T-helper 2 cell treated with Interferon-gamma antibody and Interleukin-4, amounts not matched to agents 5 μg/mL and 100 μg/mL, for 36 hours (primary cell): ENCODE results near the gene TSHR.
"Not testable (repeated sequence)": the region's sequence is repeated elsewhere in the genome, so short reads cannot be mapped to it uniquely, and the experiment has no call there.

ENCODE experiments used
- DNase-seq: peaks from one replicate; pipeline ENCODE4 v3.0.0; 2021; ENCODE audit warnings: low spot score
- H3K27ac Mint-ChIP-seq: one replicate; pipeline ENCODE4 v1.8.0; 2021; ENCODE audit warnings: mild to moderate bottlenecking, mixed read lengths
- H3K27me3 Mint-ChIP-seq: one replicate; pipeline ENCODE4 v1.8.0; 2021; ENCODE audit warnings: low read depth, mixed read lengths
- H3K36me3 Mint-ChIP-seq: one replicate; pipeline ENCODE4 v1.8.0; 2021; ENCODE audit warnings: low read depth, mixed read lengths
- H3K4me1 Mint-ChIP-seq: one replicate; pipeline ENCODE4 v1.8.0; 2021; ENCODE audit warnings: low read depth, mixed read lengths
- H3K4me3 Mint-ChIP-seq: one replicate; pipeline ENCODE4 v1.8.0; 2022; ENCODE audit warnings: mild to moderate bottlenecking, moderate library complexity, mixed read lengths
- H3K9me3 Mint-ChIP-seq: one replicate; pipeline ENCODE4 v1.8.0; 2021; ENCODE audit warnings: mixed read lengths

The TSHR gene

DNA sequence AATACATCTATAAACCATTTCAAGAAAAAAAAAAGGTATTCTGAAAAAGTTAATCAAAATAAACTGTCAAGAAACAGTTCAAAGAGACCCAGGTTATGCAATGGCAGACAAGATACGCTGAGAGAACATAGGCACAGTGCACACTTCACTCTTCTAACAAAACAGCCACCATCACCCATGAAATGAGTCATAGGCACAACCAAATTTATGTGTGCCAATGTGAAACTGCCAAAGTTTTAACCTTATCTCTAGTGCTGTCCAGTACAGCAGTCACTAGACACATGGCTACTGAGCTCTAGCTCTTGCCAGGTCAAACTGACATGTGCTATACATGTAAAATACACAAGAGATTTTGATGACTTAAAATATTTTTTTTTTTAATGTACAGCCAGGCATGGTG, 15.3 kb upstream of the TSHR start:
- no peak overlapping the region for H3K27ac Mint-ChIP-seq
- peaks cover 4% of the 10 kb centered on the region for H3K36me3 Mint-ChIP-seq
- no peak for DNase-seq
- H3K9me3 Mint-ChIP-seq: no peaks in the 10 kb centered on the region
- H3K4me3 Mint-ChIP-seq: peak overlapping the region; percentile 29
- no peaks in the 10 kb centered on the region for H3K27me3 Mint-ChIP-seq
- peaks cover 28% of the 10 kb centered on the region for H3K4me1 Mint-ChIP-seq

DNA sequence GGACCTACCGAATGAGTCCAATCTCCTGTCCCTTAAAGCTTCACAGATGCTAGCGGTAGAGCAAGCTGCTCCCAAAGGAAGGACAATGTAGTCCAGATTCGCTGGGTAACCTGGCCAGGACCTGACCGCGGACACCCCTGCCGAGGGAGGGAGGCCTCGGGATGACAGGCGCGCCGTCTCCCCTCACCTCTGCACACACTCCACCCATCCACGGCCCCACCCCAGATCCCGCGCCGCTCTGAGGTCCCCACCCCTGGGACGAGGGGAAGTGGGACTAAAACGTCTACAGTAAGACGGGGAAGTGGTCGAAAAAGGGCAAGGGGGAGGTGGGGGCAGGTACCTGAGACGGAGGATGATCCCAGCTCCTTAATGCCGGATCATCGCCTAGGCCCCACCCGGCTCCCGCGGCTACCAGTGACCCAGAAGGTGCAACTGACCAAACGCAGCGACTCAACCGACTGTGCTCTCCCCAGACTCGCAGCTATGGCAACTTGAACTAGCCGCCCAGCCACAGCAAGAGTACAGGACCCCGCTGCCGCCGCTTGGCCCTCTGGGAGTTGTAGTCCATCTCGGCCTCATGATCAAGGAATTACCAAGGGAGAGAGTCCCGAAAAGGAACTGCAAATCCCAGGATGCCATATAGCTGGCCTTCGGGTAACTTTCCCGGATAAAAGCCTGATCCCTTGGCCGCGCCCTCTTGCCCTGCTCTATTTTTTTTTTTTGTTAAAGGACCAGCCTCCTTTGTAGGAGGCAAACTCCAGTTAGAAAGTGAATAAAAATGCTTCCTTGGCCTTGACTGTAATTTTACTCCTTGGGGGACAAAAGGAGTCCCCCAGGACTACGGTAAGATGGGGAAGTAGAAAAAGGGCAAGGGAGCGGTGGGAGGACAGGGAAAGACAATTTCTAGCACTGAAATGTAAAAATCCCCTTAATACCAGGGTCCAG, 13.9 kb upstream of the TSHR start, which contains the start of gene CEP128:
CEP128 (minus strand) TSS at position 498 of the 945 bp plus-strand sequence.
- peak; percentile 87 for DNase-seq
- H3K27ac Mint-ChIP-seq: peak within 1 kb of the TSS; percentile 85
- no peaks in the 10 kb centered on the region for H3K36me3 Mint-ChIP-seq
- H3K9me3 Mint-ChIP-seq: peaks cover 3% of the 10 kb centered on the region
- H3K27me3 Mint-ChIP-seq: no peaks in the 10 kb centered on the region
- peak within 1 kb of the TSS; percentile 88 for H3K4me3 Mint-ChIP-seq
- H3K4me1 Mint-ChIP-seq: peaks cover 27% of the 10 kb centered on the region

DNA sequence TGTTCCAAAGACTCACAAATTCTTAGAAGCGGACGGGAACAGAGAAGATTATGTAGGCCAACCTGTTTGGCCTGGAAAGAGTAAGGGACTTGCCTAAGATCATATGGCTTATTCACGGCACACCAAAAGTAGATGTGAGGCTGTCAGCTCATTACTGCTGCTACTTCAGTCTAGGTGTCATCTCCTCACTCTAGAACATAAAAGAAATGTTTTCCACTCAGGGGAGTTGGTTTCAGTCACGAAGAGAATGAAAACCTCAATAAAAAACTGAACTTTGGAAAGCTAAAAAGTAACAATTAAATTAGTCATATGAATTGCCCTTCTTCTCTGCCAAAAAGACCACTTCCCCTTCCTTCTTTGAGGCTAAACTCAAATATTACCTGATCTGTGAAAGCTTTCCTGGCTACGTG, 13.2 kb upstream of the TSHR start:
- Mint-ChIP-seq H3K4me3 (peak overlapping the region; percentile 88), H3K36me3 (peaks cover 2% of the 10 kb centered on the region), H3K4me1 (peaks cover 29% of the 10 kb centered on the region), H3K9me3 (peaks cover 3% of the 10 kb centered on the region), H3K27me3 (no peaks in the 10 kb centered on the region), H3K27ac (peak overlapping the region; percentile 85)
- DNase-seq: no peak

DNA sequence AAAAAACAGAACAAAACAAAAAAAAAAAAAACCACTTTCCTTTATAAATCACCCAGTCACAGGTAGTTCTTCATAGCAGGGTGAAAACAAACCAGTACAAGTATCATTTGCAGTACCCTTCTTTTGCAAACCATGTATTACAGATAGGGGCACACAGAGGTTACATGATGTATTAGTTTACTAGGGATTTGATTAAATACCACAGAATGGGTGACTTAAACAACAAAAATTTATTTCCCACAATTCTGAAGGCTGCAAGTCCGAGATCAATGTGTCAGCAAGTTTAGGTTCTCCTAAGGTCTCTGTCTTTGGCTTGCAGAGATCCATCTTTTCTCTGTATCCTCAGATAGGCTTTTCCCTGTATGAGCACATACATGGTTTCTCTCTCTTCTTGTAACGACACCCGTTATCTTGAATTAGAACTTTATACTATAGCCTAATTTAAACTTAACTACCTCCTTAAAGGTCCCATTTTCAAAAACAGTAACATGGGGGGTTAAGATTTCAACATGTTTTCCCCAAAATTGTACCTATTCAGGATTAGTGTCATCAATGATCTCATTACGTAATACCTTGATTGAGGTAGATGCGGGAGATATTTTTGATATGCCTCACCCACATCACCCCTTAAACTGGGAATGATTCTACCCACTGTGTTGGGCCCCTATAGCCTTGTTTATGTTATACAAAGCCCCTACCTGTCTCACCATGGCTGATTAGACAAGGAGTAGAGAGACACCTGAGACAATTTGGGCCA, 10.4 kb upstream of the TSHR start:
- DNase-seq: no peak
- Mint-ChIP-seq H3K36me3 (peaks cover 2% of the 10 kb centered on the region), H3K27me3 (peaks cover 21% of the 10 kb centered on the region), H3K4me1 (peaks cover 22% of the 10 kb centered on the region), H3K4me3 (no peak overlapping the region), H3K27ac (no peak overlapping the region), H3K9me3 (peaks cover 3% of the 10 kb centered on the region)

DNA sequence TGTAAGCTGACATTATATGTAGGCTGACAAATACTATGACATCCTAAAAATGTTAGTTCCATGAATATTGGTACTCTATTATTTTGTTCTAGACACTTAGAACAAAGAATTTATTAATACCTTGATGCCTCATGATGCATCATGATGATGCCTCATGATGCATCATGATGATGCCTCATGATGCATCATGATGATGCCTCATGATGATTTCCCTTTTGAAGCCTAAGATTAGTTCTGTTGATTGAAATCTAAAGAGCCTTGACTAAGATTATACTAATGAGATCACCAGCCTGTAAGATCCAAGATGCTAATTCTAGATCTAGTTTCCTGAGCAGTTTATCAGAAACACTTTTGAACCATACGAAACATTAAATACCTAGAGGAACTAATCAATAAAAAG, 9.2 kb upstream of the TSHR start:
- Mint-ChIP-seq H3K9me3 (peaks cover 3% of the 10 kb centered on the region), H3K4me3 (no peak overlapping the region), H3K4me1 (peaks cover 18% of the 10 kb centered on the region), H3K36me3 (peaks cover 2% of the 10 kb centered on the region), H3K27ac (no peak overlapping the region), H3K27me3 (peaks cover 32% of the 10 kb centered on the region)
- DNase-seq: no peak

DNA sequence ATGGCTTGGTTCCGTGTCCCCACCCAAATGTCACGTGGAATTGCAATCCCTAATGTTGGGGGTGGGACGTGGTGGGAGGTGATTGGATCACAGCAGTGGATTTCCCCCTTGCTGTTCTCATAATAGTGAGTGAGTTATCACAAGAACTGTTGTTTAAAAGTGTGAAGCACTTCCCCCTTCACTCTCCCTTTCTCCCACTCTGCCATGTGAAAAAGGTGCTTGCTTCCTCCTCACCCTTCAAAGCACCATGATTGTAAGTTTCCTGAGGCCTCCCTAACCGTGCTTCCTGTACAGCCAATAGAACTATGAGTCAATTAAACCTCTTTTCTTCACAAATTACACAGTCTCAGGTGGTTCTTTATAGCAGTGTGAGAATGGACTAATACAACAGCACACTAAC, 8.6 kb upstream of the TSHR start:
- H3K27me3 Mint-ChIP-seq: peaks cover 39% of the 10 kb centered on the region
- no peak overlapping the region for H3K4me3 Mint-ChIP-seq
- H3K27ac Mint-ChIP-seq: no peak overlapping the region
- DNase-seq: no peak
- peaks cover 3% of the 10 kb centered on the region for H3K9me3 Mint-ChIP-seq
- peaks cover 18% of the 10 kb centered on the region for H3K4me1 Mint-ChIP-seq
- H3K36me3 Mint-ChIP-seq: peaks cover 2% of the 10 kb centered on the region

DNA sequence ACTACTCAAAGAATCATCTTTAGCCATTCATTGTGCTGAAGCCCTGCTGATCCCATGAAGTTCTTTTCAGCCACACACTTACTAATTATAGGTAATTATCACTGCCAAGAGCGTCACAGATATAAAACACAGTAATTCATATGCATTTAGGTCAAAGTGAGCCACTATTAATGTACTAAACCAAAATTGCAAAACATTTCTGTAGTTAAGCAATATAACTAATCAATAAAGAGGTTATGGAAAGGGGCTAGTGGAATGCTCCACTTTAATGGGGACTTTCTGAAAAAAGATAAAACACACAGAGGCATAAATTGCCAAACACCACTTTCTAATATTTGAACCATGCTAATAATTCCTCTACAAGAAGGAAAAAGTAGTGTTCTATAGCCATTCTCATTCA, 7.1 kb upstream of the TSHR start:
- DNase-seq: no peak
- Mint-ChIP-seq H3K4me1 (peaks cover 4% of the 10 kb centered on the region), H3K27me3 (peaks cover 43% of the 10 kb centered on the region), H3K27ac (no peak overlapping the region), H3K4me3 (no peak overlapping the region), H3K9me3 (peaks cover 3% of the 10 kb centered on the region), H3K36me3 (peaks cover 2% of the 10 kb centered on the region)

DNA sequence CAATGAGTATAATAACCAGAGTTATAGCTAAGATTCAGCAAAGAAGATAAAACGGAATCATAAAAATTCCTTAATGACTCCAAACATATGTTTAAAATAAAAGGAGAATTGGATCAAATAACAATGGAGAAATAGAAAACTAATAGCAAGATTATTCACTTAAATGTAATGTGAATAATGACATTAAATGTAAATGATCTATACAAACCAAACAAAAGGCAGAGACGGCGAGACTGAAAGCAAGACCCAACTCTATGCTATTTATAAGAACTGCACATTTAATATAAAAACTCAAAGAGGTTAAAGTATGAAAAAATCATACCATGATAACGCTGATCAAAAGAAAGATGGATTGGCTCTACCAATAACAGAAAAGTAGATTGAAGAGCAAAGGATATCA, 3.9 kb upstream of the TSHR start:
- Mint-ChIP-seq H3K4me1 (peaks cover 17% of the 10 kb centered on the region), H3K27me3 (peaks cover 51% of the 10 kb centered on the region), H3K27ac (no peak overlapping the region), H3K36me3 (peaks cover 2% of the 10 kb centered on the region), H3K4me3 (no peak overlapping the region), H3K9me3 (peaks cover under 1% of the 10 kb centered on the region)
- no peak for DNase-seq

DNA sequence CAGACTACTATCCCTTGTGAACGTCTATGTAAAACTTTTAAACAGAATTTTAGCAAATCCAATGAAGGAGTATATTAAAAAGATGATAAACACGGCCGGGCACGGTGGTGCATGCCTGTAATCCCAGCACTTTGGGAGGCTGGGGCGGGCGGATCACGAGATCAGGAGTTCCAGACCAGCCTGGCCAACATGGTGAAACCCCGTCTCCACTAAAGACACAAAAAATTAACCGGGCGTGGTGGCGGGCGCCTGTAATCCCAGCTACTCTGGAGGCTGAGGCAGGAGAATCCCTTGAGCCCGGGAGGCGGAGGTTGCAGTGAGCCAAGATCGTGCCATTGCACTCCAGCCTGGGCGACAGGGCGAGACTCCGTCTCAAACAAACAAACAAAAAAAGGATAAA, 2.2 kb upstream of the TSHR start:
- not testable (repeated sequence) for H3K27ac Mint-ChIP-seq, DNase-seq, H3K9me3 Mint-ChIP-seq, H3K4me3 Mint-ChIP-seq
- Mint-ChIP-seq H3K27me3 (peaks cover 55% of the 10 kb centered on the region), H3K36me3 (peaks cover 11% of the 10 kb centered on the region), H3K4me1 (peaks cover 32% of the 10 kb centered on the region)

DNA sequence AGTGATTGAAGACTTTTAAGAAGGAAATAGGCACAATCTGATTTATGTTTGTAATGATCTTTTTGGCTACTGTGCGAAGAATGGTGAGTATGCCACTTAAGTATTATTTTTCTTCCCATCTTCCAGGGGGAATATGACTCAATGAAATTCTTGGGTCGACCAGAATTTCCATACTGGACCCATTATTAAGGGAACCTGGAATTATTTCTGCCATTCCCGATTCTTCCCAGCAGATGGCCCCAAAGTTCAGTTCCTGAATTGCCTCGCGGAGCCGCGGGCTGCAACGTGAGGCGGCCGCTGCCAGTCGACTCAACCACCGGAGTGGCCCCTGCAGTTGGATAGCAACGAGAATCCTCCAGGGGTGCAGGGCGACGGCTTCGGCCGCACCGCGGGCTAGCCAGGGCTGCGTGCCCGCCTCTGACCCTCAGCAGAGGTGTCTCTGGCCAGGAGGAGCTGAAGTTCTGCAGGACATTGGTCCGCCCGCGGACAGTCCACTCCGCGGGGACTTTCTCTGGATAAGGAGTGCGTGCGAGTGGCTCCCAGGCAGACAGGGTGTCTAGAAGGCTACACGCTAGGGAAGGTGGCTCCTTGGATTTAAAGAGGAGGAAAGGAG, 628 bp upstream of the TSHR start:
- Mint-ChIP-seq H3K27me3 (peaks cover 40% of the 10 kb centered on the region), H3K27ac (peak overlapping the region; percentile 79), H3K36me3 (peaks cover 12% of the 10 kb centered on the region), H3K4me3 (peak overlapping the region; percentile 91), H3K9me3 (peaks cover 4% of the 10 kb centered on the region), H3K4me1 (peaks cover 47% of the 10 kb centered on the region)
- DNase-seq: peak; percentile 63

DNA sequence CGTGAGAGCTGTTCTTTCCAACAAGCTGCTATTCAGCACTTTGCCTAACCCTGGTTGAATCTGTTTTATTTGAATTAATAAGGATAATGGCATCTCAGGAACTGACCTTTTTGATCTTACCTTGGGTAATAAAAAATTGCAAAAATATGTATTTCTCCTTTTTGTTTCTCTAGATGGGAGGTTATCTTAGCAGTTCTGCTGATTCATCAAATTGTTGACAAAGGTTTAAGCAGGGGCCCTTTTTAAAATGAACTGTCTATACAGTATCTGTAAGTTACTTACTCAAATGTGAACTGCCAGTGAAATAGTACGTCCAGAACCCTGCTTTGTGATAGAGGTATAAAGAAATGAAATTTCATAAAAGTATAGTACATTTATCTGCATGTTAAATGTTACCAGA, 681 bp downstream of the TSHR start:
- peaks cover 5% of the 10 kb centered on the region for H3K9me3 Mint-ChIP-seq
- no peak overlapping the region for H3K27ac Mint-ChIP-seq
- H3K36me3 Mint-ChIP-seq: peaks cover 12% of the 10 kb centered on the region
- H3K27me3 Mint-ChIP-seq: peaks cover 27% of the 10 kb centered on the region
- H3K4me3 Mint-ChIP-seq: peak overlapping the region; percentile 91
- H3K4me1 Mint-ChIP-seq: peaks cover 58% of the 10 kb centered on the region
- no peak for DNase-seq

DNA sequence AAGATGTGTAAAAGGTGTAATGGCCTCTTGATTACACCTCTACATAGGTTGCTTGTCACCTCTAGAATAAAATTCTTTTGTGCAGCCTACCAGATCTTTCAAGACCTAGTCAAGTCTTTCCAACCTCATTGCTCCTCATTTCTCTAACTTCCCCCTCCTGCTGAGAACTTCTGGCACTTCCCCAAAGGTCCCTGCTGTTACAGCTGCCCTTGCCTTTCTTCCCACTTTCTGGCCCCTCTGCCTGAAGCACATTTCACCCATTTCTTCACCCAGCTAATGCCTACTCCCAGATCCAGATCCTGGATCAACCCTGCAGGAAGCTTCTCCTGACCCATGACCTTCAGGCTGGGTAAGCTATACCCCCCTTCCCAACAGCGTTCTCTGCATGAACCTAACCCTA, 1.5 kb downstream of the TSHR start:
- peaks cover 20% of the 10 kb centered on the region for H3K27me3 Mint-ChIP-seq
- H3K4me1 Mint-ChIP-seq: peaks cover 62% of the 10 kb centered on the region
- H3K9me3 Mint-ChIP-seq: peaks cover 9% of the 10 kb centered on the region
- peak overlapping the region; percentile 39 for H3K27ac Mint-ChIP-seq
- peaks cover 16% of the 10 kb centered on the region for H3K36me3 Mint-ChIP-seq
- no peak for DNase-seq
- peak overlapping the region; percentile 91 for H3K4me3 Mint-ChIP-seq

DNA sequence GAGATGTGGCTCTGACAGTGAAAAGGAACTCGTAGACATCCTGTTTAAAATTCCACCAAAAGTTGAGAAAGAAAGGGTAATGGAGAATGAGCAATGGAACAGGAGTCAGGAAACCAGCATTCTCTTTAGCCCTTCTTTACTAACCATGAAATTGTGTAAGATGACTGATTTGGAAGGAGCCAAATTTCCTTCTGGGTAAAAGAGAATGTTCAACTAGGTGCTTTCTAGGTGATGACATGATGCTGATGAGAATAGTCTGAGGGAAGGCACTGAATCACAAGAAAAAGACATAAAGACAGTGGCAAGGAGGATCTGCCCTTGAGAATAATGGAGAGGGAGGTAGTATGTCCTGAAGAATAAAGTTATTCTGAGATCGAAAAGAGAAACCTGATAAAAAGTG, 2.2 kb downstream of the TSHR start:
- H3K27me3 Mint-ChIP-seq: peaks cover 17% of the 10 kb centered on the region
- H3K4me1 Mint-ChIP-seq: peaks cover 62% of the 10 kb centered on the region
- H3K36me3 Mint-ChIP-seq: peaks cover 16% of the 10 kb centered on the region
- peaks cover 9% of the 10 kb centered on the region for H3K9me3 Mint-ChIP-seq
- H3K4me3 Mint-ChIP-seq: peak overlapping the region; percentile 7
- no peak for DNase-seq
- peak overlapping the region; percentile 37 for H3K27ac Mint-ChIP-seq

DNA sequence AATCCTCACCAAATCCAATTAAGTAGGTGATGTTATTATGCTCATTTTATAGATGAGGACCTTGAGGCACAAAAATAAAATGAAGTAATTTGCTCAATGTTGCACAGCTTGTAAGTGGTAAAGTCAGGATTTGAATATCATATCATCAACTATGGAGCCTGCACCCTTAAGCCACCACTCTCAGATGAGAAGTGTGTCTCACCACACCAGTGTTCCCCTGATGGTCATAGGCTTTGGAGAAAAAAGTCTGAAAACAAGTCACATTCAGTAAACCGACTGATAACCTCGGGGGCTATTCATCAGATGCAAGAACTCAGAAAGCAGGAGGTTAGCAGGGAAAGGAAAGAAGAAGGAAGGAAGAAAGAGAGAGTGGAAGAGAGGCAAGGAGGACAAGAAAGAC, 2.8 kb downstream of the TSHR start:
- H3K27me3 Mint-ChIP-seq: peaks cover 17% of the 10 kb centered on the region
- H3K4me1 Mint-ChIP-seq: peaks cover 62% of the 10 kb centered on the region
- DNase-seq: no peak
- peaks cover 16% of the 10 kb centered on the region for H3K36me3 Mint-ChIP-seq
- peaks cover 9% of the 10 kb centered on the region for H3K9me3 Mint-ChIP-seq
- peak overlapping the region; percentile 83 for H3K4me3 Mint-ChIP-seq
- H3K27ac Mint-ChIP-seq: peak overlapping the region; percentile 90
